Spinal cord (tissue), 10 donors: Measurements from ENCODE around the gene SDHB. TPM values are rescaled to one million over a fixed set of nuclear protein-coding genes. Genes with fewer than 3 reads are reported as not detected.

ENCODE experiments used
- DNase-seq, 6 donors: peaks; one replicate each; pipeline versions ENCODE4 v3.0.0 to v3.0.0-alpha.2; 2013 to 2015; ENCODE audit warnings: low spot score in 6 of 6, low read depth in 4 of 6
- H3K27ac ChIP-seq: one replicate; pipeline ENCODE4 v1.5.1; 2013; ENCODE audit warnings: low read depth, low read length, control low read depth
- H3K27me3 ChIP-seq: one replicate; pipeline ENCODE4 v1.6.1; 2013; ENCODE audit warnings: low read length; ENCODE audit not compliant: control insufficient read depth, insufficient read depth
- H3K36me3 ChIP-seq: one replicate; pipeline ENCODE4 v1.6.1; 2013; ENCODE audit warnings: low read length; ENCODE audit not compliant: control insufficient read depth, insufficient read depth
- H3K4me1 ChIP-seq: one replicate; pipeline ENCODE4 v1.6.1; 2013; ENCODE audit warnings: low read length; ENCODE audit not compliant: control insufficient read depth, insufficient read depth
- H3K4me3 ChIP-seq: one replicate; pipeline ENCODE4 v1.5.1; 2013; ENCODE audit warnings: low read depth, low read length, control low read depth
- H3K9me3 ChIP-seq: one replicate; pipeline ENCODE4 v1.6.1; 2013; ENCODE audit warnings: low read length; ENCODE audit not compliant: control insufficient read depth, insufficient read depth
- WGBS: methylation state at CpG from one replicate; pipeline ENCODE4 v1.1.5; 2013; ENCODE audit warnings: missing lambda C conversion rate; ENCODE audit not compliant: insufficient coverage; 5-methylcytosine and 5-hydroxymethylcytosine counted together
- polyA plus RNA-seq, 2 donors: library from polyadenylated mRNA; unstranded; fragments of 120-200 nt; gene quantifications; one replicate each; pipeline ENCODE4 v1.2.1, GENCODE V29; 2013; ENCODE audit not compliant: insufficient read length in 2 of 2
- total RNA-seq, 2 donors: library from RNA; depleted of rRNA in 1 of 2; stranded (reverse); fragments of 120-200 nt in 1 of 2; fragments of >200 nt in 1 of 2; gene quantifications; one replicate each; pipeline versions ENCODE4 v1.2.3 to v1.2.4, GENCODE V29; 2013 to 2014
- donor health status: healthy.

The SDHB gene
- total and polyA plus RNA-seq, 4 donors, result 115 to 129 (median 123) TPM

- Histone ChIP-seq H3K36me3 (peaks cover 34% of the 10 kb centered on the region), H3K4me3 (no peak overlapping the region), H3K9me3 (no peaks in the 10 kb centered on the region), H3K4me1 (no peaks in the 10 kb centered on the region), H3K27me3 (no peaks in the 10 kb centered on the region), H3K27ac (no peak overlapping the region)
- DNase-seq, result no peak
- WGBS, result no CpG with 5 or more reads among the region's 2 CpGs
Observed at GRCh38 chr1:17039522-17039921, 14.3 kb downstream of the SDHB start.

- Histone ChIP-seq H3K4me3 (no peak overlapping the region), H3K27ac (no peak overlapping the region), H3K9me3 (no peaks in the 10 kb centered on the region), H3K36me3 (peaks cover 47% of the 10 kb centered on the region), H3K27me3 (no peaks in the 10 kb centered on the region), H3K4me1 (no peaks in the 10 kb centered on the region)
- 89% methylated on average over 3 of the region's 4 CpGs for WGBS
- no peak for DNase-seq
Observed at GRCh38 chr1:17033481-17033880, 20.4 kb downstream of the SDHB start.

GRCh38 chr1:17032741-17033140 lies 21.1 kb downstream of the SDHB start:
- H3K27me3 ChIP-seq, result no peaks in the 10 kb centered on the region
- no peaks in the 10 kb centered on the region for H3K9me3 ChIP-seq
- 81% methylated on average over 2 of the region's 3 CpGs for WGBS
- H3K4me1 ChIP-seq, result no peaks in the 10 kb centered on the region
- H3K27ac ChIP-seq, result no peak overlapping the region
- peaks cover 49% of the 10 kb centered on the region for H3K36me3 ChIP-seq
- peak in 2 of 6 donors; percentile 19 to 45 for DNase-seq
- H3K4me3 ChIP-seq, result no peak overlapping the region

GRCh38 chr1:17031436-17031835 lies 22.4 kb downstream of the SDHB start:
- peak in 2 of 6 donors; percentile 47 to 88 for DNase-seq
- 60% methylated on average over 1 of the region's 4 CpGs for WGBS
- Histone ChIP-seq H3K36me3 (peaks cover 52% of the 10 kb centered on the region), H3K4me1 (no peaks in the 10 kb centered on the region), H3K27me3 (no peaks in the 10 kb centered on the region), H3K9me3 (no peaks in the 10 kb centered on the region), H3K4me3 (no peak overlapping the region), H3K27ac (no peak overlapping the region)

GRCh38 chr1:17030206-17030605 lies 23.6 kb downstream of the SDHB start:
- Histone ChIP-seq H3K27ac (no peak overlapping the region), H3K4me3 (no peak overlapping the region), H3K36me3 (peaks cover 58% of the 10 kb centered on the region), H3K27me3 (no peaks in the 10 kb centered on the region), H3K4me1 (no peaks in the 10 kb centered on the region), H3K9me3 (no peaks in the 10 kb centered on the region)
- no peak for DNase-seq
- WGBS, result 79% methylated on average over 2 of the region's 4 CpGs

- Histone ChIP-seq H3K9me3 (no peaks in the 10 kb centered on the region), H3K27me3 (no peaks in the 10 kb centered on the region), H3K4me3 (no peak overlapping the region), H3K27ac (no peak overlapping the region), H3K36me3 (peaks cover 60% of the 10 kb centered on the region), H3K4me1 (no peaks in the 10 kb centered on the region)
- WGBS, result 91% methylated on average over 3 of the region's 5 CpGs
- DNase-seq, result no peak
Observed at GRCh38 chr1:17028662-17029188, 25.1 kb downstream of the SDHB start.

- Histone ChIP-seq H3K27me3 (no peaks in the 10 kb centered on the region), H3K9me3 (no peaks in the 10 kb centered on the region), H3K4me3 (no peak overlapping the region), H3K27ac (no peak overlapping the region), H3K4me1 (no peaks in the 10 kb centered on the region), H3K36me3 (peaks cover 62% of the 10 kb centered on the region)
- WGBS, result no CpG with 5 or more reads among the region's 2 CpGs
- peak in 1 of 6 donors; percentile 5 for DNase-seq
Observed at GRCh38 chr1:17027900-17028299, 25.9 kb downstream of the SDHB start.

- Histone ChIP-seq H3K36me3 (peaks cover 62% of the 10 kb centered on the region), H3K27me3 (no peaks in the 10 kb centered on the region), H3K27ac (no peak overlapping the region), H3K4me3 (no peak overlapping the region), H3K9me3 (no peaks in the 10 kb centered on the region), H3K4me1 (no peaks in the 10 kb centered on the region)
- DNase-seq, result no peak
- 80% methylated on average over 4 of the region's 5 CpGs for WGBS
Observed at GRCh38 chr1:17027403-17027802, 26.4 kb downstream of the SDHB start.

- no peaks in the 10 kb centered on the region for H3K4me1 ChIP-seq
- no peaks in the 10 kb centered on the region for H3K9me3 ChIP-seq
- DNase-seq, result no peak
- H3K36me3 ChIP-seq, result peaks cover 78% of the 10 kb centered on the region
- no CpG with 5 or more reads among the region's 1 CpG for WGBS
- no peak overlapping the region for H3K4me3 ChIP-seq
- no peaks in the 10 kb centered on the region for H3K27me3 ChIP-seq
- no peak overlapping the region for H3K27ac ChIP-seq
Observed at GRCh38 chr1:17024721-17025120, 29.1 kb downstream of the SDHB start.

GRCh38 chr1:17023573-17023972 lies 30.3 kb downstream of the SDHB start:
- DNase-seq, result no peak
- Histone ChIP-seq H3K4me3 (no peak overlapping the region), H3K4me1 (no peaks in the 10 kb centered on the region), H3K27ac (no peak overlapping the region), H3K9me3 (no peaks in the 10 kb centered on the region), H3K27me3 (no peaks in the 10 kb centered on the region), H3K36me3 (peaks cover 73% of the 10 kb centered on the region)
- 67% methylated on average over 1 of the region's 3 CpGs for WGBS
